Keratinocyte (primary cell): ENCODE results near the gene ZNF441.

ENCODE experiments used
- EZH2 ChIP-seq: IDR thresholded peaks from one replicate; pipeline ENCODE4 v1.6.1; 2012; ENCODE audit warnings: inconsistent platforms, mild to moderate bottlenecking, low read length, moderate library complexity
- TF ChIP-seq, protein P1 (sequence below), 3 experiments: IDR thresholded peaks in 1 of 3; conservative IDR thresholded peaks in 1 of 3; optimal IDR thresholded peaks in 1 of 3; 2 replicates in 2 of 3; 3 replicates in 1 of 3; pipeline versions ENCODE3 to v1.5.1; 2011; ENCODE audit warnings: low read length in 3 of 3, mild to moderate bottlenecking in 3 of 3, moderate library complexity in 2 of 3, control low read depth in 1 of 3, inconsistent platforms in 1 of 3; ENCODE audit not compliant: insufficient read depth in 2 of 3; ENCODE audit errors: extremely low read depth in 1 of 3

DNA sequence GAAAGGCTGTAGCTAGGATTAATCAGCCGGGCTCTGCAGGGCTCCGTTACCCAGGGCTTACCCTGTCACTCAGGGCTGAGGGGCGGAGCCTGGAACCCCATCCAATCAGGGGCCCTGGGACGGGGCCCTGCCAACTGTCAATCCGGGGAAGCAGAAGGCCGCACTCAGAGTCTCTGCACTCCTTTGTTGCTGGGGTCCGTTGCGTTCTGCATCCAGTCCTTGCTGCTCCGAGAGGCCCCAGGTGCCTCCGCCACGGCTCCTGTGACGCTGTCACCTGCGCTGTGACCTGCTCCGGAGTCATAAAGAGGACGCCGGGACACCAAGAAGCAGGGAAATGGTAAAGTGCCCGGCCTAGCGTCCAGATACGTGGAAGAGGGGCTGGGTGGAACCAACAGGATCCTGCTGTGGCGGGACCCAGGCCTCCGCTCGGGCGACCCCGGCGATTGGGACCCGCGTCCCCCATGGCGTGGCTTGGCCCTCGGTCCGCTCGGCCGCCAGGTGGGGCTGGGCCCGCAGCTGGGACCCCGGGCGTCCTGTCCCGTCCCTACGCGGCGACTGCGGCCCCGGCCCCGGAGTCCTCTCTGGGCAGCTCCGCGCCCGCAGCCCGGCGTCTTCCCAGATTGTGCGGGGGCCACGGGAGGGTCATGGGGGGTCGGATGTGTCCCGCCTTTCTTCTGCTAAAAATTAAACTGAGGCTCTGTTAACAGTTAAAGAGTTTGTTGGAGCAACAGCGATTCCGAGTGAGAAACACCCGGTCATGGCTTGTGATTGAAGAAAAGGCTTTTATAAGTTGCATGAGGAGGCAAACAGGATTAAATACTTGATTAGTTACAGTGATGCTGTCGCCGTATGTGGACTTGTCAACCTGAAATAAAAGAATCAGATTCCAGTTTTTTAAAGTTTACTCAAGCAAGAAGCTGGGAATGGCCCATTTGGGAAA, 31.9 kb downstream of the ZNF441 start, which contains the start of gene ZNF491:
- TF ChIP-seq, protein P1, sequence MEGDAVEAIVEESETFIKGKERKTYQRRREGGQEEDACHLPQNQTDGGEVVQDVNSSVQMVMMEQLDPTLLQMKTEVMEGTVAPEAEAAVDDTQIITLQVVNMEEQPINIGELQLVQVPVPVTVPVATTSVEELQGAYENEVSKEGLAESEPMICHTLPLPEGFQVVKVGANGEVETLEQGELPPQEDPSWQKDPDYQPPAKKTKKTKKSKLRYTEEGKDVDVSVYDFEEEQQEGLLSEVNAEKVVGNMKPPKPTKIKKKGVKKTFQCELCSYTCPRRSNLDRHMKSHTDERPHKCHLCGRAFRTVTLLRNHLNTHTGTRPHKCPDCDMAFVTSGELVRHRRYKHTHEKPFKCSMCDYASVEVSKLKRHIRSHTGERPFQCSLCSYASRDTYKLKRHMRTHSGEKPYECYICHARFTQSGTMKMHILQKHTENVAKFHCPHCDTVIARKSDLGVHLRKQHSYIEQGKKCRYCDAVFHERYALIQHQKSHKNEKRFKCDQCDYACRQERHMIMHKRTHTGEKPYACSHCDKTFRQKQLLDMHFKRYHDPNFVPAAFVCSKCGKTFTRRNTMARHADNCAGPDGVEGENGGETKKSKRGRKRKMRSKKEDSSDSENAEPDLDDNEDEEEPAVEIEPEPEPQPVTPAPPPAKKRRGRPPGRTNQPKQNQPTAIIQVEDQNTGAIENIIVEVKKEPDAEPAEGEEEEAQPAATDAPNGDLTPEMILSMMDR (optimal IDR thresholded peaks at IDR 0.05 in 1 of 3, IDR thresholded peaks at IDR 0.05 in 1 of 3, conservative IDR thresholded peaks at IDR 0.05 in 1 of 3; ENCODE audit: extremely low read depth in 1 of 3, insufficient read depth in 2 of 3, low read length in 3 of 3), result peak in 2 of 3 experiments; percentile 22 to 25
- TF ChIP-seq EZH2, result no peak
